Measurements from ENCODE around the gene MRPS18A.

DNA sequence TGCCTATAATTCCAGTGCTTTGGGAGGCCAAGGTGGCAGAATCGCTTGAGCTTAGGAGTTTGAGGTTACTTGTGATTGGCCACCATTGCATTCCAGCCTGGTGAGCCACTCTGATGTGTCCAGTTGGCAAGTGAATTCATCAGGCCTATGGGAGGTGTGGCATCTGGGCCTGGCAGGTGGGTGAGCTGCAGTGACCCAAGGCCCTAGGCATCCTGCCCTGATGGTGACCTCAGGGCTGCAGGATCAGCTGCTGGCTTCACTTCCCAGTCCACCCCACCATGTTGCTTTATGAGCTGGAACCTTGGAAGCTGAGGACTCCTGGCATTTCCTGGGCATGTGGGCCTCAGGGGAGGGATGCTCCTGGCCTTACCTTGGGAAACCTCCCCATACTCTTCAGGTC, 22.2 kb downstream of the MRPS18A start:
- TF ChIP-seq, protein P1, sequence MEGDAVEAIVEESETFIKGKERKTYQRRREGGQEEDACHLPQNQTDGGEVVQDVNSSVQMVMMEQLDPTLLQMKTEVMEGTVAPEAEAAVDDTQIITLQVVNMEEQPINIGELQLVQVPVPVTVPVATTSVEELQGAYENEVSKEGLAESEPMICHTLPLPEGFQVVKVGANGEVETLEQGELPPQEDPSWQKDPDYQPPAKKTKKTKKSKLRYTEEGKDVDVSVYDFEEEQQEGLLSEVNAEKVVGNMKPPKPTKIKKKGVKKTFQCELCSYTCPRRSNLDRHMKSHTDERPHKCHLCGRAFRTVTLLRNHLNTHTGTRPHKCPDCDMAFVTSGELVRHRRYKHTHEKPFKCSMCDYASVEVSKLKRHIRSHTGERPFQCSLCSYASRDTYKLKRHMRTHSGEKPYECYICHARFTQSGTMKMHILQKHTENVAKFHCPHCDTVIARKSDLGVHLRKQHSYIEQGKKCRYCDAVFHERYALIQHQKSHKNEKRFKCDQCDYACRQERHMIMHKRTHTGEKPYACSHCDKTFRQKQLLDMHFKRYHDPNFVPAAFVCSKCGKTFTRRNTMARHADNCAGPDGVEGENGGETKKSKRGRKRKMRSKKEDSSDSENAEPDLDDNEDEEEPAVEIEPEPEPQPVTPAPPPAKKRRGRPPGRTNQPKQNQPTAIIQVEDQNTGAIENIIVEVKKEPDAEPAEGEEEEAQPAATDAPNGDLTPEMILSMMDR (IDR thresholded peaks at IDR 0.05) = no peak
- TF ChIP-seq POLR2A (IDR thresholded peaks at IDR 0.05) = no peak
